NCI-H345 treated with DMSO at 0.1 percent for 48 hours (cell line): Measurements from ENCODE around the gene A2ML1.
"Not testable (repeated sequence)": the region's sequence is repeated elsewhere in the genome, so short reads cannot be mapped to it uniquely, and the experiment has no call there.

Source experiments
- DNase-seq: peaks from one replicate; lab custom pipeline; 2025; ENCODE audit not compliant: unreplicated experiment; lab: John Stamatoyannopoulos, UW

Gene A2ML1

DNA sequence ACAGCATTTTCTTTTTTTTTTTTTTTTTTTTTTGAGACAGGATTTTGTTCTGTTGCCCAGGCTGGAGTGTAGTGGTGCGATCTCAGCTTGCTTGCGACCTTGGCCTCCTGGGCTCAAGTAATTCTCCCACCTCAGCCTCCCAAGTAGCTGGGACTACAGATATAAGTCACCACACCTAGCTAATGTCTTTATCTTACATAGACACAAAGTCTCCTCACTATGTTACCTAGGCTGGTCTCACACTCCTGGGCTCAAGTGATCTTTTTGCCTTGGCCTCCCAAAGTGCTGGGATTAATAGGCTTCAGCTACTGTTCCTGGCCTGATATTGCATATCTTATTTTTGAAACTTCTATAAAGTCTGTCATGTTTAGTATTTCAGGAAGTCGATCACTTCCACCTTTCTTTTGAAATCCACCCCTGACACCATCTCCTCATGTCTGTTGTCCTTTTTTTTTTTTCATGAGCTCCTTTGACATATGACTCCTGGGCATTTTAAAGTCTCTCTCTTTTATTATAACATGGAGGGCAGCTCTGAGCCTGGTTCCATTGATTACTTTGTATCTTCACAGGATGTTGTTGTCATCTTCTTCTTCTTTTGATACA, 5.9 kb upstream of the A2ML1 start:
- no peak for DNase-seq

DNA sequence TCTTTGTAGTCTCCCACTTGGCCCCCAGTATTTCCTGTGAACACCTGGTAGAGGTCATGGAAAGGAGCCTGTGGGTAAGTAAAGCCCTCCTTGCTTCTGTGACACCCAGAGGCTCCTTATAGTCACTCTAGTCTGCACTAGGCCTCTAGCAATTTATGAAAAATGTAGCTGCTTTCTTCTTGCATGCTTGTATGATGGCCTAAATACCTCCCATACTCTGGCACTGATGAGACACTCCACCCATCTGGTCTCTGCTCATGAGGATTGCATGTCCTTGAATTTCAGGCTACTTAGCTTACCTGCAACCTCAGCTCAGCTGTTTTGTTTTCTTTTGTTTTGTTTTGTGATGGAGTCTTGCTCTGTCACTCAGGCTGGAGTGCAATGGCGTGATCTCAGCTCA, 4.6 kb upstream of the A2ML1 start:
- no peak for DNase-seq

DNA sequence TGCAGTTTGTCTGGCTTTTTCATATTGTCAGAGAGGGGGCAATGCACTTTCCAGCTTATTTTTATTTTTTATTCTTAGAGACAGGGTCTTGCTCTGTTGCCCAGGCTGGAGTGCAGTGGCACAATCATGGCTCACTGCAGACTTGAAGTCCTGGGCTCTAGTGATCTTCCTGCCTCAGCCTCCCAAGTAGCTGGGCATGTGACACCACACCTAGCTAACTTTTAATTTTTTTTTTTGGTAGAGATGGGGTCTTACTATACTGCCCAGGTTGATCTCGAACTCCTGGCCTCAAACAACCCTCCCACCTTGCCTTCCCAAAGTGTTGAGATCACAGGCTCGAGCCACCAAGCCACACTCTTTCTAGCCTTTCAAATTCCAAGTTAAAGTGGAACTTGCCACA, 3.9 kb upstream of the A2ML1 start:
- DNase-seq = no peak

DNA sequence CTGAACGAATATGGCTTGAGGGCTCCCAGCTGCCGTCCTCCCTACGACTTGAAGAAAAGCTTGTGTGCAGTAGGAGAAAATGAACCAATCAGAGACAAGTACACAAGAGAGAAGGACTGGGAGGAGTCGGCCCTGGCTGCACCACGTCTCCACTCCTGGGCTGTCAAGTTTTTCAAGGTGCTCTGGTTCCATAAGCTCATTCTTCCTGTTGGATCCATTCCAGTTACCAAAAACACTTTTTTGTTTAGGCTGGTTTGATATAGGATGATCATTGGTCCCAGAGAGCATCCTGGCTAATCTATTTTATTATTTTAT, 2.8 kb upstream of the A2ML1 start:
- DNase-seq = no peak

DNA sequence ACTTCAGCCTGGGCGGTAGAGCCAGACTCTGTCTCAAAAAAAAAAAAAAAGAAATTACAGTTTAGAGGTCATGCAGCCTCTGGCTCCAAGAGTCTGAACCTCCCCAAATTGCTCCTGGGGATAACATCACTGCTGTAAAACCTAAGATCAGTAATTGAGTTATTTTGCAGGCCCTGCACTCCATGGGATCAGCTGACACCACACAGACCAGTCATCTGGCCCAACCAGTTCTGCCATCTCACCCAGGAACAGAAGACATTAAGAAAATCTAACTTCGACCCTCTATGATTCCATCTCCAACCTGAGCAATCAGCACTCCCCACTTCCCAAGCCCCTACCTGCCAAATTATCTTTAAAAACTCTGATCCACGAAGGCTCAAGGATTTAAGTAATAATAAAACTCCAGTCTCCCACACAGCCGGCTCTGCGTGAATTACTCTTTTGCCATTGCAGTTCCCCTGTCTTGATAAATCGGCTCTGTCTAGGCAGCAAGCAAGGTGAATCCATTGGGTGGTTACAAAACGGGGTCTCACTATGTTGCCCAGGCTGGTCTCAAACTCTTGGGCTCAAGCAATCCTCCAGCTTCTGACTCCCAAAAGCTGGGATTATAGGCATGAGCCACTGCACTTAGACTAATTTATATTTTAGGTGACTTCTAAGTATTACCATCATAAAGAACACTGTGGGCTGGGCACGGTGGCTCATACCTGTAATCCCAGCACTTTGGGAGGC, 1.6 kb upstream of the A2ML1 start:
- not testable (repeated sequence) for DNase-seq

DNA sequence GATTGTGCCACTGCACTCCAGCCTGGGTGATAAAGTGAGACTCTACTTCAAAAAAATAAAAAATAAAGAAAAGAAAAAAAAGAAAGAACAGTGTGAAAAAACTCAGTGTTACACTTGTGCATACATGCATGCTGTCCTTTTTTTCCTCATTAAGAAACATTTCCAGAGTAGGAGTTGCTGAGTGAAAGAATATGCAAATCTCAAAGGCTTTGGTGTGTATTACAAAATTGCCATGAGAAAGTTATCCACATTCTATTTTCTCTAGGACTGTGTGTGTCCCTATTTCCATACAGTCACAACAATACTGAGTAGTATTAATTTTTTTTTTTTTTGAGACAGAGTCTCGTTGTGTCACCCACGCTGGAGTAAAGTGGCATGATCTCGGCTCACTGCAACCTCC, 830 bp upstream of the A2ML1 start:
- no peak for DNase-seq

DNA sequence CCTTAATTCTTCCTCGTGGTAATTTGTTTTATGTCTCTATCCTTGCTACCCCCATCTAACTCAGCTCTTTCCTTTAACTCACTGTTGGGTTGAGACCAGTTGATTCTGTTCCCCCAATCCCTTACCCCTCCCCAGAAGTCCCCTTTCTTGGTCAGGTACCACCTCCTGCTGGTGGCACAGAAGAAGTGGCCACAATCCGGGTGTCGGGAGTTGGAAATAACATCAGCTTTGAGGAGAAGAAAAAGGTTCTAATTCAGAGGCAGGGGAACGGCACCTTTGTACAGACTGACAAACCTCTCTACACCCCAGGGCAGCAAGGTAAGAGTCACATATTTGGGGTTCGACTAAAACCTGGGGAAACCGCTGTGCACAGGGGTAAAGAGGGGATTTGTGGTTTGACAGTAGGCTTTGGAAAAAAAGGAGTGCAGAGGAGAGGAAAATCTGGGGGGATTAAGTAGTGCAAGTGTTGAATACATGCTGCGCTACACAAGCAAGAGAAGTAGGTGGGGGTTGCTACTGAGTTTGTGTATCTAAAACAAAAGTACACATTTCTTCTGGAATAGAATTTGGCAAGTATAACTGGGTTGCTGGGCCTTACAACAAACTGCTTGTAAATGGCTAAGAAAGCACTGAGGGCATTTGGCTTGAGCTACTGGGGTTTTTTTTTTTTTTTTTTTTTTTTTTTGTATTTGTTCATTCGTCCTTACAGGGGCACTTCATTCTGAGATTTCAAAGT, 1.3 kb downstream of the A2ML1 start:
- DNase-seq = no peak

DNA sequence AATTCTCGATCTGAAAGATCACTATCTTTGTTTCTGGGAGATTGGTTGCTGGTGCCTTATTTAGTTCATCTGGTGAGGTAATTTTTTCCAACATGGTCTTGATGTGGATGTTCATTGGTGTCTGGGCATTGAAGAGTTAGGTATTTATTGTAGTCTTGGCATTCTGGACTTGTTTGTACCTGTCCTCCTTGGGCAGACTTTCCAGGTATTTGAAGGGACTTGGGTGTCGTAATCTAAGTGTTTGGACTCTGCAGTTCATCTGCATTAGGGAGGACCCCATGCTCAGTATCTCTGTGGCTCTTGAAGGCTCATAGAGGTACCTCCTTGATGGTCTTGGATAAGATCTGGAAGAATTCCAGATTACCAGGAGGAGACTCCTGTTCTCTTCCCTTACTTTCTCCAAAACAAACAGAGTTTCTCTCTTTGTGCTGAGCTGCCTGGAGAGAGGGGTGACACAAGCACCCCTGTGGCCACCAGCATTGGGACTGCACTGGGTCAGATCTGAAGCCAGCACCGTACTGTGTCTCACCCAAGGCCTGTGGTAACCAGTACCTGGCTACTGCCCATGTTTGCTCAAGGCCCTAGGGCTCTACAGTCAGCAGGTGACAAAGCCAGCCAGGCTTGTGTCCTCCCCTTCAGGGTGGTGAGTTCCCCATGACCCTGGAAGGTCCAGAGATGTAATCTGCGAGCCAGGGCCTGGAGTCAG, 5.3 kb downstream of the A2ML1 start:
- no peak for DNase-seq

DNA sequence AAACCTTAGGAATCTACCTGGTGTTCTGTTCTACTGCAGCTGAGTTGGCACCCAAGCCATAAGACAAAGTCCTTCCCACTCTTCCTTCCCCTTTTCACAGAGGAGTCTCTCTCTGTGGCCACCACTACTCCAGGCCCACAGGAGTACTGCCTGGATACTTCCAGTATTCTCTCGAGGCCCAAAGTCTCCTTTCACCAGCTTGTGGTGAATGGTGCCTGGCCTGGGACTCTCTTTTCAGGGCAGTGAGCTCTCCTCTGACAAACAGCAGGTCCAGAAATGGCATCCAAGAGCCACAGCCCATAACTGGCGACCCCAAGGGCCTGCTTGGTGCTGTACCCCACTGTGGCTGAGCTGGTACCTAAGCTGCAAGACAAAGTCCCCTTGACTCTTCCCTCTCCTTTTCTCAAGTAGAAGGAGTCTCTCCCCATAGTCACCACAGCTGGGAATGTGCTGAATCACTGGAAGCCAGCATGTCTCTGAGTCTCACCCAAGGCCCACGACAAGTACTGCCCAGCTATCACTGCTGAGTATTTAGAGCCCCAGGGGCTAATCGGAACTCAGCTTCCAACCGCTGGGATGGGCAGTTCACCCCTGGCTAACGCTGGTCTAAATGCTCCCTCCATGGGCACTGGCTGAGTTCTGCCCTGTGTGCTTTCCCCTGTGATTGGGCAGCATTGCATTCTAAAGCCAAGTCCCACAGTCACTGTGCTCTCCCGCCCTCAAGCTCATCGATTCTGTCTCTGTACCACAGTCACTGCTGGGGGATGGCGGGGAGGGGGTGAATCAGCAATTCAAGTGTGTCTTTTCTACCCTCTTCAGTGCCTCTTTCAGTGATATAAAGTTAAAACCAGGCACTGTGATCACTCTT, 6.1 kb downstream of the A2ML1 start:
- DNase-seq = no peak

DNA sequence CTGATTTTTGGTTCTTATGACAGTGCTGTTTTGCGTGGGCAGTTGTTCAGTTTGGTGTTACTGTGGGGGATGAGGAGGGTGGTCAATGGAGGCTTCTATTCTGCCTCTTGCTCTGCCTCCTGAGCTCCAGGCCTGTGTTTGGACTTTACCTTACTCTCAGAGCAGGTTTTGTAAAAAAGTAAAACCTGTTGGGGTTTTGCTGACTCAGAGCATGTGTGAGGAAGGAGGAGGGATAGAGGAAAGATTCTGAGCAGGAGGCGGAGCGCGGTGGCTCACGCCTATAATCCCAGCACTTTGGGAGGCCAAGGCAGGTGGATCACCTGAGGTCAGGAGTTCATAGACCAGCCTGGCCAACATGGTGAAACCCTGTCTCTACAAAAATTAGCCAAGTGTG, 6.7 kb downstream of the A2ML1 start:
- DNase-seq = no peak

DNA sequence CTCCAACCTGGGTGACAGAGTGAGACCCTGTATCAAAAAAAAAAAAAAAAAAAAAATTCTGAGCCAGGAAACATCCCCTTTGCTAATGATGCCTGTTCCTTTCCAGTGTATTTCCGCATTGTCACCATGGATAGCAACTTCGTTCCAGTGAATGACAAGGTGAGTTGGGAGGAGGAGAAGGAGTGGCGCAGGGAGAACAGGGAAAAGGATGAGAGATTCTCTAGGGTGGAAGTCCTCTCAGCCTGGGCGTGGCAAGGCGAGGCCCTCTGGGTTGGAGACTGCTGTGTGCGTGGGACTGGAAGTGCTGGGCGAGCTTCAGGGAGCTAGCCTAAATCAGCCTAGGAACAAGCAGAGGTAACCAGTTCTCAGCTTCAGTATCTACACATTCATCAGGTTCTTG, 7.2 kb downstream of the A2ML1 start:
- DNase-seq = no peak

DNA sequence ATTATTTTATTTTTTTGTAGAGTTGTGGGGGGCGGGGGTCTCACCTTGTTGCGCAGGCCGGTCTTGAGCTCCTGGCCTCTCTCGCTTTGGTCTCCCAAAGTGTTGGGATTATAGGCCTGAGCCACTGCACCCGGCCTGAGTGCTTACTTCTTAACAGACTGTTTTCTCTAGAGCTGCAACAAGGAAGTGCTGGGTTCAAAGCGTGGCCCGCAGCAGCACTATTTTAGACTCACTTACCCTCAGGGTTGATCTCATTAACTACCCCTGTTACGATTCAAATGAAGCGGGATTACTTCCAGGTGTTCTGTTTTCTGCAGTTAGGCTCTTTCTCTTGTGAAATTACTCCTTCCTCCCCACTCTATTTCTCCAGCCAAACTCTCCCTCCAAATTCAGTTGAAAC, 8.7 kb downstream of the A2ML1 start:
- DNase-seq = no peak

DNA sequence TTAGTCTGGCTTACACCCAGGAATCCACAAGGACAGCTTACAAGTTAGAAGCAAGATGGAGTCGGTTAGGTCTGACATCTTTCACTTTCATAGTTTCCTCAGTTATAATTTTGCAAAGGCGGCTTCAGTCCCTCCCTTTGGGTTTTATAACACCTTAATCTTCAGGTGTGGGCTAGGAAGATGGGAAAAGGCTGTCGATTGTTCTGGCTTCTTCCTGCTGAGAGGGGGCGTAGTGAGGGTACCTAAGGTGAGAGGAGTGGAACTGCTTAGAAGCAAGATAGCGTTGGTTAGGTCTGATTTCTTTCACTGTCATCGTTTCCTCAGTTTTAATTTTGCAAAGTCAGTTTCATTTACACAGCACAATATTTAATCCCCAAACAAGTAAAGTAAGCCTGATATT, 10.1 kb downstream of the A2ML1 start:
- DNase-seq = no peak

DNA sequence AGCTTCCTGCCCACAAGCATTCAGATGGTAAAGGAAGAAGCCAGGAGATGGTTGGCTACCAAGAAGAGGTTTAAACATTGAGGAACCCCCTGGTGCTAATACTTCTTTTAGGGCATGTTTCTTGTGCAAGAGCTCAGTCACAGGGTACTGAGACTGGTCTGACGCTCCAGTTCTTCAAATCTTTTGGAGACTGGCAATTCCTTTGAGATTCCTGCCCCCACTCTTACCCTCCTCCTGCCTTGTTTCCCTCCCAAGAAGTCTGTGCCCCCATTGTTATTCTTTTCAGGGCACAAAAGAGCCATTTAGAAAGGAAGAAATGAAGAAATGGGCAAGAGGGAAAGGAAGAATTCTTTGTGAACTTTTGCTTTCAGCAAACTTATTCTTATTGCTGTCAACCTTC, 11.8 kb downstream of the A2ML1 start:
- no peak for DNase-seq

DNA sequence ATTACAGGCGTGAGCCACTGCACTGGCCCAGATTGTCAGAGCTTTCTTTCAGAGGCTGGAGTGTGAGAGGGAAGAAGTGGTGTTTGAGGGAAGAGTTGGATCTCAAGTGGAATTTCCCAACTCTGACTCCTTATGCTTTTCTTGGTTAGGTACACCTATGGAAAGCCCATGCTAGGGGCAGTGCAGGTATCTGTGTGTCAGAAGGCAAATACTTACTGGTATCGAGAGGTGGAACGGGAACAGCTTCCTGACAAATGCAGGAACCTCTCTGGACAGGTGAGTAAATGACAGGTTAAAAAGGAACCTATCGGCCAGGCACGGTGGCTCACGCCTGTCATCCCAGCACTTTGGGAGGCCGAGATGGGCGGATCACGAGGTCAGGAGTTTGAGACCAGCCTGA, 14.9 kb downstream of the A2ML1 start:
- DNase-seq = no peak

DNA sequence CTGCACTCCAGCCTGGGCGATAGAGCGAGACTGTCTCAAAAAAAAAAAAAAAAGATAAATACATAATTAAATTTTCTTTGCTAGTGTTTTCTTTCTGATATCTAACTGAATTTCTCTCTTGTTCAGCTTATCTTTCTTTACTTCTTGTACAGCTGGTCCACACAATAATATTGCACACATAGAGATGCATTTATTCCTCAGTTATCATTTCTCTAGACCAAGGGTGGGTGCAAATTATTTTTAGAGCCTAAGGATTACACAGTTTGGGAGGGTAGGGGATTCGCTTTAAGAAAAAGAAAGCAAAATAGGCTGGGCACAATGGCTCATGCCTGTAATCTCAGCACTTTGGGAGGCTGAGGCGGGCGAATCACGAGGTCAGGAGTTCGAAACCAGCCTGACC, 17.9 kb downstream of the A2ML1 start:
- no peak for DNase-seq

DNA sequence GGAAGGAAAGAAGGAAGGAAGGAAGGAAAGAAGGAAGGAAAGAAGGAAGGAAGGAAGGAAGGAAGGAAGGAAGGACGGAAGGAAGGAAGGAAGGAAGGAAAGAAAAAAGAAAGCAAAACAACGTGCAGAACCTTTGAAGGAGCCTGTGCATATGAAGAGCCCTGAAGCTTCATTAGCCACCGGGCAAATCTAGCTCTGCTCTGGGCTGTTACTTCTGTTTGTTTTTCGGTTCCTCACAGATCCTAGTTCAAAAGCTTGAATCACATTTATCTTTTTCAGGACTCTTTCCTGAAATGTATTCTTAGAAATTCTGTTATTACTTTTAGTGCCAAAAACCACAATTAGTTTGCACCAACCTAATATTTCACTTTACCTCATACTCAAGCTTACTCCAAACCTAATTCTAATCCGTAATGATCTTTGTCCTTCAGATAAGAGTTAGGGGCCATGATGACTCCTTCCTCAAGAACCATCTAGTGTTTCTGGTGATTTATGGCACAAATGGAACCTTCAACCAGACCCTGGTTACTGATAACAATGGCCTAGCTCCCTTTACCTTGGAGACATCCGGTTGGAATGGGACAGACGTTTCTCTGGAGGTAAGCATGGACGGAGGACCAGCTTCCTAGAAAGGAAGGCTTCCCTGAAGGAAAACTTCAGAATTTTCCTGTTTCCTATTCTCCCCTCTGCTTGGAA, 18.7 kb downstream of the A2ML1 start:
- no peak for DNase-seq

DNA sequence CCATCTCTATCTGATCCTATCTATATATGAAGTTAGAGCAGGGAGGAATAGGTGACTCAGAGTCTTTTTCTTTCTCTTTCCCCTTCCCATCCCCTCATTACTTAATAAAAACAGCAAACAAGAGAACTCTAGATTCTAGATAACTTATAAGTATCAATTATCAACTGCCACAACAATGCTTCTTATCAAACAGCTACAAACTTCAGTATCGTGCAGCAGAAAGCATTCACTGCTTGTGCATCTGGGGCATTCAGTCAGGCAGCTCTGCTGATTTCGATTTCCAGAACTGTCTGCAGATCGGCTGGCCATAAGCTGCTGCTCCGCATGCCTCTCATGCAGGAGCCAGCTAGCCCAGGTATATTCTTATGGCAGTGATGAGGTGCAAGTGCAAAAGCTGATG, 19.4 kb downstream of the A2ML1 start:
- no peak for DNase-seq

DNA sequence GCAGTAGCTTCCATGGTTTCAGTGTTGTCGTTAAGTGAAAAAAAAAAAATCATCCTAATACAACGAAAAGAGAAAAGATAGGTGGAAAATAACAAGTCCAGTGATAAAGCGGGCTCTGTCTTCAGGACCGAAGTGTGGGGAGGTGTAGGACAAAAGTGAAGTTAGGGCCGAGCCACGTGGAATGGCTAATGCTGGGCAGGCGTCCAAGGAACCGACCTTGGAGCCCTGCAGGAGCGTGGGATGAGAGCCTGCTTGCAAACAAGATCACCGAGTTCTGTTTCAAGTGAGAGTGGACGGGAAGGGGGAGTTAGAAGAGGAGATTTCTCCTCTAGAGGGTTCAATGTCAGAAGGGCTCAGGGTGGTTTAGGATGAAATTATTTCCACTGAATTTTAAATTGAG, 22.2 kb downstream of the A2ML1 start:
- no peak for DNase-seq

DNA sequence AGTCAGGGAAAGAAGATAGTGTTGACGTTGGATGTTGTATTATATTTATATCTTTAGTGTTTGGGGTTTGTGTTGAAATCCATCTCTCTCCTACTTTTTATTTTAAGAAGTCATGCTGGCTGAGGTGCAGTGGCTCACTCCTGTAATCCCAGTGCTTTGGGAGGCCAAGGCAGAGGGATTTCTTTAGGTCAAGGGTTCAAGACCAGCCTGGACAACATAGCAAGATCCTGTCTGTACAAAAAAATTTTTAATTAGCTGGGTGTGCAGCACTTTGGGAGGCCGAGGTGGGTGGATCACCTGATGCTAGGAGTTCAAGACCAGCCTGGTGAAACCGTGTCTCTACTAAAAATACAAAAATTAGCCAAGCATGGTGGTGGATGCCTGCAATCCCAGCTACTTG, 23.9 kb downstream of the A2ML1 start:
- no peak for DNase-seq

DNA sequence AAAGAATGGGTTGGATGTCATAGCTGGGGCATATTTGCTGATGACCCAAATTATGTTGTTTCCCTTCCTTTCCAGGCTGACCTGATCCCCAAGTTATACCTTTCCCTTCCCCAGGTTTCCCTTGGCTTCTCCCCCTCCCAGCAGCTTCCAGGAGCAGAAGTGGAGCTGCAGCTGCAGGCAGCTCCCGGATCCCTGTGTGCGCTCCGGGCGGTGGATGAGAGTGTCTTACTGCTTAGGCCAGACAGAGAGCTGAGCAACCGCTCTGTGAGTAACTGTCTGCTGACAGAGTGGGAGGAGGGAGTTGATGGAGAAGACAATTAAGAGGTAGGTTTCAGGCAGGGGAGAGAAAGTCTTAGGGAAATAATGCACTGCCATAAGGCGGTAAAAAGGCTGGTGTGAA, 25.0 kb downstream of the A2ML1 start:
- DNase-seq = no peak
